Measurements from ENCODE around the gene PPP2R3B. TPM values are rescaled to one million over a fixed set of nuclear protein-coding genes. Genes with fewer than 3 reads are reported as not detected.

PPP2R3B gene
- total and polyA plus RNA-seq, 2 of the 13 experiments (the other 11 are each of a cell fraction or from before 2014, with no cell fraction given), result 17.0 to 21.4 TPM

DNA sequence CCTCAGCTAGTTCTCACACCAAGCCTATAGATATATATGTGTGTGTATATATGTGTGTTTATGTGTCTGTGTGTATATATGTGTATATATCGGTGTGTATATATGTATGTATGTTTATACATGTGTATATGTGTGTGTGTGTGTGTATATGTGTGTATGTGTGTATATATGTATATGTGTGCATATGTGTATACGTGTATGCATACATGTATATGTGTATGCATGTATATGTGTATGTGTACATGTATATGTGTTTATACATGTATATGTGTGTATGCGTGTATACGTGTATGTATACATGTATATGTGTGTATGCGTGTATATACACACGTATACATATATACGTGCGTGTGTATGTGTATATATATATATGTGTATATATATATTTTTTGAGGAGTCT, 86.4 kb downstream of the PPP2R3B start:
- ChIA-PET CTCF (ENCODE audit: low intra/inter-chr PET ratio, low total read pairs) (no interaction called here), POLR2A (no interaction called here)
- H3K4me1 ChIP-seq (ENCODE audit: insufficient read depth, low read length), result no peaks in the 10 kb centered on the region
- intact Hi-C loops (cut with micrococcal nuclease; ENCODE audit: unreplicated experiment) (no loop called here), in situ Hi-C loops (cut with HindIII; ENCODE audit: extremely low pct_ligation_motif_present, low pct_unique_long_range_greater_than_20kb) (no loop called here)
- no peak overlapping the region for H2AFZ ChIP-seq (ENCODE audit: low read length)
- H3K9me3 ChIP-seq (ENCODE audit: low read length), result no peaks in the 10 kb centered on the region
- no peaks in the 10 kb centered on the region for H3K79me2 ChIP-seq (ENCODE audit: insufficient read depth, low read length)
- ATAC-seq (no peak), FAIRE-seq (no peak), DNase-seq (ENCODE audit: low spot score) (no peak)
- H3K4me3 ChIP-seq (replicated peaks in 1 of 3; ENCODE audit: insufficient read depth in 1 of 3, low read depth in 2 of 3, low read length in 3 of 3), result no peak overlapping the region
- peaks cover 15 to 29% of the 10 kb centered on the region in 2 experiments; a peak in 4 of 5 replicates for H3K36me3 ChIP-seq (replicated peaks in 1 of 2; ENCODE audit: control insufficient read depth in 1 of 2, insufficient read depth in 2 of 2, low read length in 2 of 2)
- over 99% methylated on average over 8 of the region's 8 CpGs for WGBS (ENCODE audit: low lambda C conversion rate)
- BruUV-seq (replicated peaks), result no TSS peak
- no peaks in the 10 kb centered on the region for H3K27me3 ChIP-seq (ENCODE audit: control insufficient read depth in 1 of 2, insufficient read depth in 2 of 2, low read length in 2 of 2)
- TF ChIP-seq MYNN (CRISPR knock-in tag; IDR thresholded peaks at IDR 0.05; ENCODE audit: low read depth) (no peak), NR2F1 (CRISPR knock-in tag; IDR thresholded peaks at IDR 0.05) (no peak), POLR2AphosphoS2 (IDR thresholded peaks at IDR 0.05; ENCODE audit: low read depth, low read length) (peak; percentile 76; the same call in 1 of the 2 replicates), ZNF670 (CRISPR knock-in tag; IDR thresholded peaks at IDR 0.05; ENCODE audit: borderline replicate concordance) (no peak), TERF1 (CRISPR knock-in tag; IDR thresholded peaks at IDR 0.05) (no peak), FOXA1 (IDR thresholded peaks at IDR 0.05) (0 out of 2 replicates have a peak, but pooled peaks have one; percentile 5), FOXA1 (CRISPR knock-in tag; IDR thresholded peaks at IDR 0.05) (no peak), JDP2 (CRISPR knock-in tag; IDR thresholded peaks at IDR 0.05; ENCODE audit: borderline replicate concordance) (no peak), TOPORS (CRISPR knock-in tag; IDR thresholded peaks at IDR 0.05) (no peak), ZSCAN30 (CRISPR knock-in tag; IDR thresholded peaks at IDR 0.05) (no peak), ARNT2 (CRISPR knock-in tag; IDR thresholded peaks at IDR 0.05; ENCODE audit: low read depth) (no peak)
- peaks cover 41% of the 10 kb centered on the region; the same call in 1 of the 2 replicates for H4K20me1 ChIP-seq (ENCODE audit: insufficient read depth, low read length)
- H3K4me2 ChIP-seq (ENCODE audit: low read depth, low read length), result no peak overlapping the region
- H3K27ac ChIP-seq (ENCODE audit: extremely low read length, insufficient read depth, low read length), result no peak overlapping the region
- no peak overlapping the region for H3K9ac ChIP-seq (ENCODE audit: insufficient read depth, low read depth, low read length)

All from HepG2 (cell line).